HepG2 (cell line): ENCODE data around the gene SKI. TPM values are rescaled to one million over a fixed set of nuclear protein-coding genes. Genes with fewer than 3 reads are reported as not detected.
A peak's percentile ranks its signal among the peaks of the same experiment; 100 is the strongest.

Source experiments
- IKZF4 ChIP-seq: sonication (generic); formaldehyde crosslinking; IDR thresholded peaks from 2 replicates; pipeline ENCODE4 v1.5.1; 2020; ENCODE audit warnings: borderline replicate concordance, mild to moderate bottlenecking, low read depth, missing genetic modification reagents; ENCODE audit errors: not compliant biosample characterization
- MAFG ChIP-seq: sonication (generic); formaldehyde crosslinking; IDR thresholded peaks from 2 replicates; pipeline ENCODE4 v1.5.1; 2020; ENCODE audit warnings: mild to moderate bottlenecking, missing genetic modification reagents
- SALL2 ChIP-seq: sonication (generic); formaldehyde crosslinking; IDR thresholded peaks from 2 replicates; pipeline ENCODE4 v1.8.1; 2023; ENCODE audit warnings: mild to moderate bottlenecking, missing genetic modification reagents, inconsistent platforms
- ZNF121 ChIP-seq: sonication (generic); formaldehyde crosslinking; IDR thresholded peaks from 2 replicates; pipeline ENCODE4 v1.5.0; 2020; ENCODE audit warnings: mild to moderate bottlenecking, missing genetic modification reagents
- ZNF180 ChIP-seq: sonication (generic); formaldehyde crosslinking; IDR thresholded peaks from 2 replicates; pipeline ENCODE4 v1.4.0; 2020; ENCODE audit warnings: low read depth, missing genetic modification reagents, borderline replicate concordance
- ZNF232 ChIP-seq: sonication (generic); formaldehyde crosslinking; IDR thresholded peaks from 2 replicates; pipeline ENCODE4 v1.4.0; 2020; ENCODE audit warnings: missing genetic modification reagents, borderline replicate concordance
- ZNF234 ChIP-seq: sonication (generic); formaldehyde crosslinking; conservative IDR thresholded peaks from 2 replicates; pipeline ENCODE4 v1.5.1; 2020; ENCODE audit warnings: mild to moderate bottlenecking, missing genetic modification reagents
- ZNF468 ChIP-seq: sonication (generic); formaldehyde crosslinking; IDR thresholded peaks from 2 replicates; pipeline ENCODE4 v1.8.0; 2022; ENCODE audit warnings: mild to moderate bottlenecking, moderate library complexity, missing genetic modification reagents
- ZNF83 ChIP-seq: sonication (generic); formaldehyde crosslinking; IDR thresholded peaks from 2 replicates; pipeline ENCODE4 v1.4.0; 2020; ENCODE audit warnings: missing genetic modification reagents, mild to moderate bottlenecking, borderline replicate concordance
- ZSCAN29 ChIP-seq: sonication (generic); formaldehyde crosslinking; conservative IDR thresholded peaks from 2 replicates; pipeline ENCODE4 v1.4.0; 2020; ENCODE audit warnings: mild to moderate bottlenecking, missing genetic modification reagents
- polyA plus RNA-seq, 8 experiments: library from polyadenylated mRNA; depleted of rRNA in 3 of 8; stranded (reverse) in 7 of 8; unstranded in 1 of 8; fragments of >200 nt; fragmentation: Illumina TruSeq in 4 of 8; extraction: Trizol in 4 of 8; gene quantifications; 2 replicates each; pipeline versions ENCODE4 v1.2.1 to v1.2.3, GENCODE V29; 2011 to 2016; ENCODE audit warnings: low read depth in 4 of 8, missing spikeins in 1 of 8, mixed read lengths in 1 of 8; ENCODE audit not compliant: insufficient read depth in 1 of 8
- total RNA-seq, 5 experiments: library from RNA; depleted of rRNA; stranded (reverse); fragments of >200 nt; fragmentation: Illumina TruSeq; extraction: Trizol; gene quantifications; 2 replicates each; pipeline ENCODE4 v1.2.3, GENCODE V29; 2016; ENCODE audit warnings: low read depth in 1 of 5
- TF ChIP-seq, protein P1 (sequence below), 2 experiments: sonication (generic) in 1 of 2; formaldehyde crosslinking in 1 of 2; IDR thresholded peaks; 2 replicates each; pipeline versions ENCODE4 v1.6.1 to v1.9.0; 2014 to 2022; ENCODE audit warnings: antibody characterized with exemption in 1 of 2, borderline replicate concordance in 1 of 2, inconsistent platforms in 1 of 2, low read depth in 1 of 2, missing genetic modification reagents in 1 of 2
- TF ChIP-seq, protein P2 (sequence below): sonication (generic); formaldehyde crosslinking; IDR thresholded peaks from 2 replicates; pipeline ENCODE4 v1.8.0; 2022; ENCODE audit warnings: mild to moderate bottlenecking, missing genetic modification reagents, moderate library complexity
- TF ChIP-seq, protein P3 (sequence below): sonication (generic); formaldehyde crosslinking; IDR thresholded peaks from 2 replicates; pipeline ENCODE4 v1.8.1; 2023; ENCODE audit warnings: mild to moderate bottlenecking, missing genetic modification reagents

The SKI gene
- total and polyA plus RNA-seq, 2 of the 13 experiments (the other 11 are each of a cell fraction or from before 2014, with no cell fraction given): 4.7 to 6.9 TPM

DNA sequence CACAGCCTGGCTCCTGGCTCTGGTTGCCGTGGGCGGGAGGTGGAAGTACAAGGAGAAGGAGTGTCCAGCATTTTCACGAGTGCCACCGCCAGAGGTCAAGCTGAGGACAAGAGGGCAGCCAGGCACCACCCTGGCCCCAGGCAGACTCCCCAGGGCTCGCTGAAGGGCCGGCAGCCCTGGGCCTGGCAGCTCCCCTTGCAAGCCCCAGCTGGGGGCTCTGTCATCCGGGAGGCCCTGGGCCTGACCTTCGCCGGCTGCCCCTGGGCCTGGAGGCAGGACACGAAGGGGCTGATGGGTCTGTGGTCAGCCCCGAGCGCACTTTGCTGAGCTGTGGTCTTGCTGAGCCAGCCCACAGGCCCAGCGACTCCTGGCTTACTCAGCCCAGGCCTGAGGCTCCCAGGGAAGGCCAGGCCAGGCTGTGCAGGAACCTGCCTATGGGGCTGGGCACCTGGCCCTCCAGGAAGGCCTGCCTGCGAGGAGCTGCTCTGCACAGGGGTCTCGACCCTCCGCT lies 88.4 kb downstream of the SKI start (continued):
- TF ChIP-seq, protein P1, sequence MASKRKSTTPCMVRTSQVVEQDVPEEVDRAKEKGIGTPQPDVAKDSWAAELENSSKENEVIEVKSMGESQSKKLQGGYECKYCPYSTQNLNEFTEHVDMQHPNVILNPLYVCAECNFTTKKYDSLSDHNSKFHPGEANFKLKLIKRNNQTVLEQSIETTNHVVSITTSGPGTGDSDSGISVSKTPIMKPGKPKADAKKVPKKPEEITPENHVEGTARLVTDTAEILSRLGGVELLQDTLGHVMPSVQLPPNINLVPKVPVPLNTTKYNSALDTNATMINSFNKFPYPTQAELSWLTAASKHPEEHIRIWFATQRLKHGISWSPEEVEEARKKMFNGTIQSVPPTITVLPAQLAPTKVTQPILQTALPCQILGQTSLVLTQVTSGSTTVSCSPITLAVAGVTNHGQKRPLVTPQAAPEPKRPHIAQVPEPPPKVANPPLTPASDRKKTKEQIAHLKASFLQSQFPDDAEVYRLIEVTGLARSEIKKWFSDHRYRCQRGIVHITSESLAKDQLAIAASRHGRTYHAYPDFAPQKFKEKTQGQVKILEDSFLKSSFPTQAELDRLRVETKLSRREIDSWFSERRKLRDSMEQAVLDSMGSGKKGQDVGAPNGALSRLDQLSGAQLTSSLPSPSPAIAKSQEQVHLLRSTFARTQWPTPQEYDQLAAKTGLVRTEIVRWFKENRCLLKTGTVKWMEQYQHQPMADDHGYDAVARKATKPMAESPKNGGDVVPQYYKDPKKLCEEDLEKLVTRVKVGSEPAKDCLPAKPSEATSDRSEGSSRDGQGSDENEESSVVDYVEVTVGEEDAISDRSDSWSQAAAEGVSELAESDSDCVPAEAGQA (IDR thresholded peaks at IDR 0.05; ENCODE audit: low read depth): no peak
- TF ChIP-seq, protein P1 (CRISPR knock-in tag; IDR thresholded peaks at IDR 0.05; ENCODE audit: borderline replicate concordance): no peak
- TF ChIP-seq, protein P2, sequence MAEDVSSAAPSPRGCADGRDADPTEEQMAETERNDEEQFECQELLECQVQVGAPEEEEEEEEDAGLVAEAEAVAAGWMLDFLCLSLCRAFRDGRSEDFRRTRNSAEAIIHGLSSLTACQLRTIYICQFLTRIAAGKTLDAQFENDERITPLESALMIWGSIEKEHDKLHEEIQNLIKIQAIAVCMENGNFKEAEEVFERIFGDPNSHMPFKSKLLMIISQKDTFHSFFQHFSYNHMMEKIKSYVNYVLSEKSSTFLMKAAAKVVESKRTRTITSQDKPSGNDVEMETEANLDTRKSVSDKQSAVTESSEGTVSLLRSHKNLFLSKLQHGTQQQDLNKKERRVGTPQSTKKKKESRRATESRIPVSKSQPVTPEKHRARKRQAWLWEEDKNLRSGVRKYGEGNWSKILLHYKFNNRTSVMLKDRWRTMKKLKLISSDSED (CRISPR knock-in tag): no peak
- TF ChIP-seq ZNF121 (CRISPR knock-in tag): no peak
- no peak for TF ChIP-seq ZNF468 (CRISPR knock-in tag)
- TF ChIP-seq ZSCAN29 (CRISPR knock-in tag): no peak
- TF ChIP-seq, protein P3, sequence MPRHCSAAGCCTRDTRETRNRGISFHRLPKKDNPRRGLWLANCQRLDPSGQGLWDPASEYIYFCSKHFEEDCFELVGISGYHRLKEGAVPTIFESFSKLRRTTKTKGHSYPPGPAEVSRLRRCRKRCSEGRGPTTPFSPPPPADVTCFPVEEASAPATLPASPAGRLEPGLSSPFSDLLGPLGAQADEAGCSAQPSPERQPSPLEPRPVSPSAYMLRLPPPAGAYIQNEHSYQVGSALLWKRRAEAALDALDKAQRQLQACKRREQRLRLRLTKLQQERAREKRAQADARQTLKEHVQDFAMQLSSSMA: no peak
- TF ChIP-seq ZNF234: no peak
- no peak for TF ChIP-seq ZNF232 (CRISPR knock-in tag)
- no peak for TF ChIP-seq ZNF180 (CRISPR knock-in tag)
- TF ChIP-seq ZNF83 (CRISPR knock-in tag): 0 out of 2 replicates have a peak, but pooled peaks have one; percentile 29
- TF ChIP-seq MAFG: no peak
- TF ChIP-seq IKZF4: no peak
- TF ChIP-seq SALL2 (CRISPR knock-in tag): no peak
